Thyroid gland (tissue), 4 donors: Measurements from ENCODE around the gene FNDC4. TPM values are rescaled to one million over a fixed set of nuclear protein-coding genes. Genes with fewer than 3 reads are reported as not detected.
"Not testable (repeated sequence)": the region's sequence is repeated elsewhere in the genome, so short reads cannot be mapped to it uniquely, and the experiment has no call there.

Experiments used
- DNase-seq, 2 donors: peaks; one replicate each; pipeline ENCODE4 v3.0.0-alpha.2; 2019
- H3K27ac ChIP-seq, 3 donors: fragments of 200-600 bp; sonication (generic); 1 replicate in 2 of 3; 2 replicates in 1 of 3; pipeline ENCODE4 v1.5.1; 2016 to 2019; ENCODE audit warnings: mild to moderate bottlenecking in 1 of 3, moderate library complexity in 1 of 3
- H3K27me3 ChIP-seq: fragments of 200-600 bp; sonication (generic); one replicate; pipeline ENCODE4 v1.5.1; 2019
- H3K36me3 ChIP-seq, 2 donors: fragments of 200-600 bp; sonication (generic); one replicate each; pipeline ENCODE4 v1.5.1; 2016 to 2019
- H3K4me1 ChIP-seq, 2 donors: fragments of 200-600 bp; sonication (generic); one replicate each; pipeline ENCODE4 v1.5.1; 2017 to 2019
- H3K4me3 ChIP-seq, 3 donors: fragments of 200-600 bp; sonication (generic); replicated peaks in 1 of 3; 1 replicate in 2 of 3; 2 replicates in 1 of 3; pipeline ENCODE4 v1.5.1; 2016; ENCODE audit warnings: mild to moderate bottlenecking in 1 of 3
- H3K9me3 ChIP-seq: fragments of 200-600 bp; sonication (generic); one replicate; pipeline ENCODE4 v1.5.1; 2017
- POLR2A ChIP-seq, 2 donors: fragments of 450-650 bp; IDR thresholded peaks; one replicate each; pipeline ENCODE4 v1.6.1; 2017; ENCODE audit warnings: antibody characterized with exemption in 2 of 2, mild to moderate bottlenecking in 2 of 2, moderate library complexity in 1 of 2
- WGBS, 2 donors: methylation state at CpG; one replicate each; pipeline ENCODE4 v1.1.5; 2017; 5-methylcytosine and 5-hydroxymethylcytosine counted together
- intact Hi-C: fragments of 100-400 bp; cut with DNase I; formaldehyde crosslinking; loops from one replicate; pipeline ENCODE4 v1.15.1; 2023
- total RNA-seq, 4 donors: library from RNA; depleted of rRNA; stranded (reverse); fragments of >200 nt; gene quantifications; one replicate each; pipeline ENCODE4 v1.2.3, GENCODE V29; 2016
- TF ChIP-seq, protein P1 (sequence below), 6 experiments: fragments of 200-600 bp in 3 of 6; fragments of 450-650 bp in 3 of 6; sonication (generic) in 3 of 6; IDR thresholded peaks; one replicate each; pipeline ENCODE4 v1.5.1; 2016 to 2019; ENCODE audit warnings: antibody characterized with exemption in 6 of 6, mild to moderate bottlenecking in 2 of 6, inconsistent platforms in 1 of 6, moderate library complexity in 1 of 6

FNDC4 gene, protein sequence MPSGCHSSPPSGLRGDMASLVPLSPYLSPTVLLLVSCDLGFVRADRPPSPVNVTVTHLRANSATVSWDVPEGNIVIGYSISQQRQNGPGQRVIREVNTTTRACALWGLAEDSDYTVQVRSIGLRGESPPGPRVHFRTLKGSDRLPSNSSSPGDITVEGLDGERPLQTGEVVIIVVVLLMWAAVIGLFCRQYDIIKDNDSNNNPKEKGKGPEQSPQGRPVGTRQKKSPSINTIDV
- 10 to 100 TPM in 1 of 4 donors, 1 to 10 TPM in 3; 4.0 to 17.7 (median 7.1) TPM for total RNA-seq

DNA sequence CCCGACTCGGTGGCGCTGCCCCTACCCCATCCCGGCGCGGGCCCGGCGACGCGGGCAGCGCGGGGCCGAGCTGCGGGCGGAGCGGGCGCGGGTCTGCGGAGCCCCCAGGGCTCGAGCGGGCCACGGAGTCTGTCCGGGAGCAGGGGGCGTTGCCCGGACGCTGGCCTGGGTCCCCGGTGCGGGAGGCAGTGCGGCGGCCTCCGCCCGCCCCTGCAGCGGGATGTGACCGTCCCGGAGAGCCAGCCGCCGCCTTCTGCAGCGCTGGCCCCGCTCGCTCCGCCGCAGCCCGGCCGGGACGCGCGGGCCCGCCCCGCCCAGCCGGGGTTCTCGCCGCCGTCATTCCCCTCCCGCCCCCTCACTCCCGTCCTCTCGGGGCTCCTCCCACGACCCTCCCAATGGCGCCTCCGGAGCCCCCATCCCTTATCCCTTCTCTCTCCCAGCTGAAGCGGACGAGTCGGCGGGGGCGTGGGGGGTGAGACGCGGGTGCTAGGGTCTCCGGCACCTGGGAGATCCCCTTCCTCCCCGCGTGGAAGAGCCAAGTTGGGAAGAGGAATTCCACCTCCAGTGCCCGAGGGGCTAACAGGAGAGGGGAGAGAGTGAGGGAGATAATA, at the start of gene FNDC4:
TSS of gene FNDC4 (minus strand) at position 257 of the 611 bp plus-strand sequence. CDS start 521 bp downstream, outside the sequence.
- H3K9me3 ChIP-seq, result no peaks in the 10 kb centered on the region
- TF ChIP-seq, protein P1, sequence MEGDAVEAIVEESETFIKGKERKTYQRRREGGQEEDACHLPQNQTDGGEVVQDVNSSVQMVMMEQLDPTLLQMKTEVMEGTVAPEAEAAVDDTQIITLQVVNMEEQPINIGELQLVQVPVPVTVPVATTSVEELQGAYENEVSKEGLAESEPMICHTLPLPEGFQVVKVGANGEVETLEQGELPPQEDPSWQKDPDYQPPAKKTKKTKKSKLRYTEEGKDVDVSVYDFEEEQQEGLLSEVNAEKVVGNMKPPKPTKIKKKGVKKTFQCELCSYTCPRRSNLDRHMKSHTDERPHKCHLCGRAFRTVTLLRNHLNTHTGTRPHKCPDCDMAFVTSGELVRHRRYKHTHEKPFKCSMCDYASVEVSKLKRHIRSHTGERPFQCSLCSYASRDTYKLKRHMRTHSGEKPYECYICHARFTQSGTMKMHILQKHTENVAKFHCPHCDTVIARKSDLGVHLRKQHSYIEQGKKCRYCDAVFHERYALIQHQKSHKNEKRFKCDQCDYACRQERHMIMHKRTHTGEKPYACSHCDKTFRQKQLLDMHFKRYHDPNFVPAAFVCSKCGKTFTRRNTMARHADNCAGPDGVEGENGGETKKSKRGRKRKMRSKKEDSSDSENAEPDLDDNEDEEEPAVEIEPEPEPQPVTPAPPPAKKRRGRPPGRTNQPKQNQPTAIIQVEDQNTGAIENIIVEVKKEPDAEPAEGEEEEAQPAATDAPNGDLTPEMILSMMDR (IDR thresholded peaks at IDR 0.05), result no peak
- TF ChIP-seq POLR2A (IDR thresholded peaks at IDR 0.05), result peak in 1 of 2 donors; percentile 24
- H3K4me1 ChIP-seq, result peaks cover 0 to 8% of the 10 kb centered on the region in 2 donors
- peak; percentile 12 to 15 for DNase-seq
- no peaks in the 10 kb centered on the region for H3K36me3 ChIP-seq
- peak within 1 kb of the TSS in 1 of 3 donors; percentile 38 for H3K27ac ChIP-seq
- intact Hi-C loops, result loop anchor here (10.0 kb wide), 2 partner anchors 60 to 170 kb away; partner anchors contain the start of genes SLC4A1AP and SUPT7L
- WGBS, 2 donors, result 0 to 2% methylated on average over 15 to 32 of the region's 70 CpGs
- H3K27me3 ChIP-seq, result no peaks in the 10 kb centered on the region
- peak within 1 kb of the TSS; percentile 37 to 50 (median 38) for H3K4me3 ChIP-seq

DNA sequence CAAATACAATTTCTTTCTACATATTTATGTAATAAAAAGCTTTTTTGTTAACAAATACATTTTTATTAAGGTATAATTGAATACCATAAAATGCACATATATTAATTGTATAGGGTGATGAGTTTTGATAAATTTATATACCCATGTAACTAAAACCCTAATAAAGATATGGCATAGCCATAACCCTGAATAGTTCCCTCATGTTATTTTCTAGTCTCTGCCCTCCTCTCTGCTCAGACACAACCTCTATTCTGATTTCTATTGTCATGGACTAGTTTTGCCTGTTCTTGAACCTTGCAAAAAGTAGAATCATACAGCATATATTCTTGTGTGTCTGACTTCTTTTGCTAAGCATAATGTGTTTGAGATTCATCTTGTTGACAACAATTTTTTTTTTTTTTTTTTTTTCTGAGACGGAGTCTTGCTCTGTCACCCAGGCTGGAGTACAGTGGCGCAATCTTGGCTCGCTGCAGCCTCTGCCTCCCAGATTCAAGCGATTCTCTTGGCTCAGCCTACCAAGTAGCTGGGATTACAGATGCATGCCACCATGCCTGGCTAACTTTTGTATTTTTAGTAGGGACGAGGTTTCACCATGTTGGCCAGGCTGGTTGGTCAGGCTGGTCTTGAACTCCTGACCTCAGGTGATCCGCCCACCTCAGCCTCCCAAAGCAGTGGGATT, 49.3 kb upstream of the FNDC4 start:
- WGBS, 2 donors, result 43 to 57% methylated on average over 6 of the region's 6 CpGs
- no peak overlapping the region for H3K4me3 ChIP-seq
- H3K4me1 ChIP-seq, result no peaks in the 10 kb centered on the region
- intact Hi-C loops, result no loop called here
- TF ChIP-seq, protein P1 (IDR thresholded peaks at IDR 0.05), result no peak
- no peak for TF ChIP-seq POLR2A (IDR thresholded peaks at IDR 0.05)
- H3K9me3 ChIP-seq, result no peaks in the 10 kb centered on the region
- no peak overlapping the region for H3K27ac ChIP-seq
- DNase-seq, result peak in 1 of 2 donors; percentile 29
- H3K36me3 ChIP-seq, result no peaks in the 10 kb centered on the region
- H3K27me3 ChIP-seq, result no peaks in the 10 kb centered on the region

DNA sequence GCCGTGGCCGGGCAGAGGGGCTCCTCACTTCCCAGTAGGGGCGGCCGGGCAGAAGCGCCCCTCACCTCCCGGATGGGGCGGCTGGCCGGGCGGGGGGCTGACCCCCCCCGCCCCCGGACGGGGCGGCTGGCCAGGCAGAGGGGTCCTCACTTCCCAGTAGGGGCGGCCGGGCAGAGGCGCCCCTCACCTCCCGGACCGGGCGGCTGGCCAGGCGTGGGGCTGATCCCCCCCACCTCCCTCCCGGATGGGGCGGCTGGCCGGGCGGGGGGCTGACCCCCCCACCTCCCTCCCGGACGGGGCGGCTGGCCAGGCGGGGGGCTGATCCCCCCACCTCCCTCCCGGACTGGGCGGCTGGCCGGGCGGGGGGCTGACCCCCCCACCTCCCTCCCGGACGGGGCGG, 44.6 kb upstream of the FNDC4 start:
- WGBS, 2 donors, result 94 to 100% methylated on average over 2 to 4 of the region's 35 CpGs
- DNase-seq, H3K27ac ChIP-seq, intact Hi-C loops, H3K36me3 ChIP-seq, H3K9me3 ChIP-seq, H3K27me3 ChIP-seq, H3K4me3 ChIP-seq, H3K4me1 ChIP-seq: not testable (repeated sequence)

DNA sequence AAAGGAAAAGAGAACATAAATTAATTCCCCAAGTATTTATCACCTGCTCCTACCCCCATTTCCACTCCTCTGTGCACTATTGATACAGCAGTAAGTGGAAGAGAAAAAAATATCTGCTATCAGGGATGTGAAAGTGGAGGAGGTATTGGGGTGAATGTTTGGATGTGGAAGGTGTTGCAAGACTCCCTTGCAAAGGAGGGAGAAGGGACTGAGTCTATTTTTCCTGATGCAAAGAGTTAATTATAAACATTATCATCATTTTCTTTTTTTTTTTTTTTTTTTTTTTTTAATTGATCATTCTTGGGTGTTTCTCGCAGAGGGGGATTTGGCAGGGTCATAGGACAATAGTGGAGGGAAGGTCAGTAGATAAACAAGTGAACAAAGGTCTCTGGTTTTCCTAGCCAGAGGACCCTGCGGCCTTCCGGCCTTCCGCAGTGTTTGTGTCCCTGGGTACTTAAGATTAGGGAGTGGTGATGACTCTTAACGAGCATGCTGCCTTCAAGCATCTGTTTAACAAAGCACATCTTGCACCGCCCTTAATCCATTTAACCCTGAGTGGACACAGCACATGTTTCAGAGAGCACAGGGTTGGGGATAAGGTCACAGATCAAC, 43.9 kb upstream of the FNDC4 start:
- DNase-seq, H3K27me3 ChIP-seq, H3K4me3 ChIP-seq, H3K4me1 ChIP-seq, H3K9me3 ChIP-seq, H3K27ac ChIP-seq, H3K36me3 ChIP-seq, intact Hi-C loops: not testable (repeated sequence)
- 34% methylated on average over 5 of the region's 6 CpGs for WGBS, 2 donors

DNA sequence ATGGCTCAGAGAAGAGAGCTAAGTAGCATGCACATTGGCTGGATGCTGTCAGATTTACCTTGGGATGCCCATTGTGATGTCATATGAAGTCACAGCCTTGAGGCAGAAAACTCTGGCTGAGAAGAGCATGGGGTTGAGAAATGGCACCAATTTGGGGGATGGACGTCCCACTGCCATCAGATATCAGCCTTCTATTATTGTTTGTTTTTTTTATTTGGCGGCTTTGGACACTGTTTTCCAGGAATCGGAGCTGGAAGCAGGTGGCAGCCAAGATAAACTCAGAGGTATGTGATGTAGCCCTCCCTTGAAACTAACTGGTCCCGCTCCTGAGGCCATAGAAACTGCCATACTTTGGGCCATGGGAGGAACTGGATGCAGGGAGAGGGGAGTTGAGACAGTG, 42.3 kb upstream of the FNDC4 start:
- H3K27ac ChIP-seq, result no peak overlapping the region
- H3K36me3 ChIP-seq, result no peaks in the 10 kb centered on the region
- no peaks in the 10 kb centered on the region for H3K4me1 ChIP-seq
- H3K27me3 ChIP-seq, result no peaks in the 10 kb centered on the region
- no peaks in the 10 kb centered on the region for H3K9me3 ChIP-seq
- 69 to 78% methylated on average over 4 of the region's 4 CpGs for WGBS, 2 donors
- intact Hi-C loops, result no loop called here
- no peak for DNase-seq
- no peak overlapping the region for H3K4me3 ChIP-seq
- no peak for TF ChIP-seq POLR2A (IDR thresholded peaks at IDR 0.05)
- TF ChIP-seq, protein P1 (IDR thresholded peaks at IDR 0.05), result no peak
